GM12891 (cell line): ENCODE measurements around the gene ADM. TPM values are rescaled to one million over a fixed set of nuclear protein-coding genes. Genes with fewer than 3 reads are reported as not detected.
"Not testable (repeated sequence)": the region's sequence is repeated elsewhere in the genome, so short reads cannot be mapped to it uniquely, and the experiment has no call there.

Experiments used
- DNase-seq: peaks from one replicate; pipeline ENCODE4 v3.0.0; 2011; ENCODE audit warnings: low spot score; ENCODE audit not compliant: insufficient read length
- FAIRE-seq: peaks from 2 replicates; lab custom pipeline; 2011; peaks lifted over from hg19 to GRCh38; lab: Jason Lieb, UNC
- PAX5 ChIP-seq: IDR thresholded peaks from 2 replicates; pipeline ENCODE4 v1.6.1; 2011; ENCODE audit warnings: low read length, moderate library complexity, mild to moderate bottlenecking; ENCODE audit not compliant: insufficient read depth, severe bottlenecking
- POLR2A ChIP-seq: IDR thresholded peaks from 2 replicates; pipeline ENCODE4 v1.6.1; 2011; ENCODE audit warnings: low read depth, low read length, control low read depth
- POLR2AphosphoS5 ChIP-seq: IDR thresholded peaks from 2 replicates; pipeline ENCODE4 v1.6.1; 2011; ENCODE audit warnings: low read depth, low read length, control low read depth
- POU2F2 ChIP-seq: IDR thresholded peaks from 2 replicates; pipeline ENCODE4 v1.6.1; 2011; ENCODE audit warnings: low read depth, mild to moderate bottlenecking, control low read depth, low read length, moderate library complexity
- SPI1 ChIP-seq: IDR thresholded peaks from 2 replicates; pipeline ENCODE4 v1.6.1; 2011; ENCODE audit warnings: low read depth, low read length, control low read depth
- TAF1 ChIP-seq: IDR thresholded peaks from 2 replicates; pipeline ENCODE4 v1.6.1; 2011; ENCODE audit warnings: low read depth, low read length, control low read depth
- polyA plus RNA-seq: library from polyadenylated mRNA; unstranded; fragments of >200 nt; gene quantifications from one replicate; pipeline ENCODE4 v1.2.1, GENCODE V29; 2012; ENCODE audit warnings: low read depth, missing spikeins, inconsistent platforms; ENCODE audit not compliant: missing spikeins

ADM gene
- polyA plus RNA-seq = 2.0 TPM

- DNase-seq (no peak), FAIRE-seq (peak; percentile 47)
- TF ChIP-seq TAF1 = no peak
- TF ChIP-seq SPI1 = no peak
- TF ChIP-seq POLR2A = peak; percentile 54; the same call in 1 of the 2 replicates
- TF ChIP-seq POU2F2 = no peak
- TF ChIP-seq POLR2AphosphoS5 = peak; percentile 30; the same call in 1 of the 2 replicates
- no peak for TF ChIP-seq PAX5
Measured at GRCh38 chr11:10304495-10305261, at the start of gene ADM. Gene ADM (plus strand): TSS chr11:10305073. CDS start chr11:10305701, 628 bp downstream.

- no peak for DNase-seq
- TF ChIP-seq POLR2AphosphoS5 = no peak
- TF ChIP-seq TAF1 = no peak
- no peak for TF ChIP-seq POU2F2
- TF ChIP-seq SPI1 = no peak
- TF ChIP-seq PAX5 = no peak
- no peak for TF ChIP-seq POLR2A
- FAIRE-seq = no peak
Measured at GRCh38 chr11:10255388-10256125, 49.3 kb upstream of the ADM start.

GRCh38 chr11:10257478-10257877, 47.4 kb upstream of the ADM start:
- TF ChIP-seq PAX5 (no peak), TAF1 (no peak), SPI1 (no peak), POU2F2 (no peak), POLR2A (no peak), POLR2AphosphoS5 (no peak)
- FAIRE-seq (no peak), DNase-seq (no peak)

GRCh38 chr11:10261821-10262220, 43.1 kb upstream of the ADM start:
- TF ChIP-seq POU2F2 (no peak), POLR2A (no peak)
- FAIRE-seq (no peak), DNase-seq (no peak)

- no peak for TF ChIP-seq PAX5
- TF ChIP-seq SPI1 = no peak
- TF ChIP-seq TAF1 = no peak
- TF ChIP-seq POLR2A = no peak
- no peak for TF ChIP-seq POLR2AphosphoS5
- TF ChIP-seq POU2F2 = no peak
- no peak for DNase-seq
- FAIRE-seq = no peak
Measured at GRCh38 chr11:10263929-10264328, 40.9 kb upstream of the ADM start.

- not testable (repeated sequence) for DNase-seq, FAIRE-seq
Measured at GRCh38 chr11:10264716-10265115, 40.2 kb upstream of the ADM start.

GRCh38 chr11:10265936-10266335, 38.9 kb upstream of the ADM start:
- FAIRE-seq = no peak
- TF ChIP-seq TAF1 (no peak), POLR2A (no peak), SPI1 (no peak), POU2F2 (no peak), PAX5 (no peak), POLR2AphosphoS5 (no peak)

GRCh38 chr11:10267821-10268220, 37.1 kb upstream of the ADM start:
- DNase-seq (no peak), FAIRE-seq (no peak)
- TF ChIP-seq PAX5 = no peak
- TF ChIP-seq POLR2A = no peak
- no peak for TF ChIP-seq TAF1
- TF ChIP-seq POLR2AphosphoS5 = no peak
- no peak for TF ChIP-seq SPI1
- no peak for TF ChIP-seq POU2F2

More at GRCh38 chr11:10265936-10266335, 38.9 kb upstream of the ADM start:
- no peak for DNase-seq

- DNase-seq (no peak), FAIRE-seq (no peak)
- TF ChIP-seq SPI1 (no peak), POU2F2 (no peak), POLR2AphosphoS5 (no peak), TAF1 (no peak), PAX5 (no peak), POLR2A (no peak)
Measured at GRCh38 chr11:10268746-10269488, 36.0 kb upstream of the ADM start.
